Glutamatergic neuron (in vitro differentiated cells): ENCODE data around the gene ILDR1. TPM values are rescaled to one million over a fixed set of nuclear protein-coding genes. Genes with fewer than 3 reads are reported as not detected.
"Not testable (repeated sequence)": the region's sequence is repeated elsewhere in the genome, so short reads cannot be mapped to it uniquely, and the experiment has no call there.

ENCODE experiments used
- DNase-seq: peaks from one replicate; pipeline ENCODE4 v3.0.0; 2022
- H3K27ac Mint-ChIP-seq: one replicate; pipeline ENCODE4 v1.8.0; 2020; ENCODE audit warnings: mild to moderate bottlenecking, mixed read lengths, inconsistent platforms; ENCODE audit not compliant: unreplicated experiment
- H3K27me3 Mint-ChIP-seq: one replicate; pipeline ENCODE4 v1.8.0; 2020; ENCODE audit warnings: mild to moderate bottlenecking, moderate library complexity, mixed read lengths, inconsistent platforms; ENCODE audit not compliant: unreplicated experiment
- H3K36me3 Mint-ChIP-seq: one replicate; pipeline ENCODE4 v1.8.0; 2020; ENCODE audit warnings: mild to moderate bottlenecking, mixed read lengths, inconsistent platforms; ENCODE audit not compliant: unreplicated experiment
- H3K4me1 Mint-ChIP-seq: one replicate; pipeline ENCODE4 v1.8.0; 2020; ENCODE audit warnings: mild to moderate bottlenecking, low read depth, mixed read lengths, inconsistent platforms; ENCODE audit not compliant: unreplicated experiment
- H3K4me3 Mint-ChIP-seq: one replicate; pipeline ENCODE4 v1.8.0; 2020; ENCODE audit warnings: mild to moderate bottlenecking, mixed read lengths, inconsistent platforms; ENCODE audit not compliant: unreplicated experiment
- H3K9me3 Mint-ChIP-seq: one replicate; pipeline ENCODE4 v1.8.0; 2020; ENCODE audit warnings: mild to moderate bottlenecking, moderate library complexity, mixed read lengths, inconsistent platforms; ENCODE audit not compliant: unreplicated experiment
- total RNA-seq: library from RNA; stranded (reverse); fragmentation: NEBNext Ultra II Directional; extraction: Animal tissue kit (Norgen Biotek cat#: 25700); gene quantifications from one replicate; pipeline ENCODE4 v1.2.1, GENCODE V29; 2021; ENCODE audit not compliant: unreplicated experiment
- TF ChIP-seq, protein P1 (sequence below): fragments of 200-600 bp; sonication (generic); IDR thresholded peaks from one replicate; pipeline ENCODE4 v1.5.0; 2021; ENCODE audit not compliant: partially characterized antibody, unreplicated experiment

ILDR1 gene
- total RNA-seq, 1 donor from 2014 or later: not detected

DNA sequence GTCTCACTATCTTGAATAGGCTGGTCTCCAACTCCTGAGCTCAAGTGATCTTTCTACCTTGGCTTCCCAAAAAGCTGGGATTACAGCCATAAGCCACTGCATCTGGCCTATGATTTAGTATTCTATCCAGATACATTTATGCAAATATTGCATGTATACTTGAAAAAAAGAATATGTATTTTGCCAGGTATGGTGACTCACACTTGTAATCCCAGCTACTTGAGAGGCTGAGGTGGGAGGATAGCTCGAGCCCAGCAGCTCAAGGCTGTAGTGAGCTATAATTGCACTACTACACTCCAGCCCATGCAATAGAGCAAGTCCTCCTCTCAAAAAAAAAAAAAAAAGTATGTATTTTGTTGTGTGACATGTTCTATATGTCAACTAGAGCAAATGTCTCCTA lies 73.4 kb downstream of the ILDR1 start:
- Mint-ChIP-seq H3K4me3 (no peak overlapping the region), H3K27ac (no peak overlapping the region), H3K27me3 (no peaks in the 10 kb centered on the region), H3K4me1 (no peaks in the 10 kb centered on the region), H3K9me3 (no peaks in the 10 kb centered on the region), H3K36me3 (no peaks in the 10 kb centered on the region)
- DNase-seq: no peak
- TF ChIP-seq, protein P1, sequence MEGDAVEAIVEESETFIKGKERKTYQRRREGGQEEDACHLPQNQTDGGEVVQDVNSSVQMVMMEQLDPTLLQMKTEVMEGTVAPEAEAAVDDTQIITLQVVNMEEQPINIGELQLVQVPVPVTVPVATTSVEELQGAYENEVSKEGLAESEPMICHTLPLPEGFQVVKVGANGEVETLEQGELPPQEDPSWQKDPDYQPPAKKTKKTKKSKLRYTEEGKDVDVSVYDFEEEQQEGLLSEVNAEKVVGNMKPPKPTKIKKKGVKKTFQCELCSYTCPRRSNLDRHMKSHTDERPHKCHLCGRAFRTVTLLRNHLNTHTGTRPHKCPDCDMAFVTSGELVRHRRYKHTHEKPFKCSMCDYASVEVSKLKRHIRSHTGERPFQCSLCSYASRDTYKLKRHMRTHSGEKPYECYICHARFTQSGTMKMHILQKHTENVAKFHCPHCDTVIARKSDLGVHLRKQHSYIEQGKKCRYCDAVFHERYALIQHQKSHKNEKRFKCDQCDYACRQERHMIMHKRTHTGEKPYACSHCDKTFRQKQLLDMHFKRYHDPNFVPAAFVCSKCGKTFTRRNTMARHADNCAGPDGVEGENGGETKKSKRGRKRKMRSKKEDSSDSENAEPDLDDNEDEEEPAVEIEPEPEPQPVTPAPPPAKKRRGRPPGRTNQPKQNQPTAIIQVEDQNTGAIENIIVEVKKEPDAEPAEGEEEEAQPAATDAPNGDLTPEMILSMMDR: no peak

- no peaks in the 10 kb centered on the region for H3K4me1 Mint-ChIP-seq
- DNase-seq: no peak
- no peaks in the 10 kb centered on the region for H3K27me3 Mint-ChIP-seq
- TF ChIP-seq, protein P1: no peak
- H3K9me3 Mint-ChIP-seq: no peaks in the 10 kb centered on the region
- H3K4me3 Mint-ChIP-seq: no peak overlapping the region
- no peaks in the 10 kb centered on the region for H3K36me3 Mint-ChIP-seq
- H3K27ac Mint-ChIP-seq: no peak overlapping the region
These were observed 78.6 kb downstream of the ILDR1 start for GRCh38 chr3:121943431-121943830.

DNA sequence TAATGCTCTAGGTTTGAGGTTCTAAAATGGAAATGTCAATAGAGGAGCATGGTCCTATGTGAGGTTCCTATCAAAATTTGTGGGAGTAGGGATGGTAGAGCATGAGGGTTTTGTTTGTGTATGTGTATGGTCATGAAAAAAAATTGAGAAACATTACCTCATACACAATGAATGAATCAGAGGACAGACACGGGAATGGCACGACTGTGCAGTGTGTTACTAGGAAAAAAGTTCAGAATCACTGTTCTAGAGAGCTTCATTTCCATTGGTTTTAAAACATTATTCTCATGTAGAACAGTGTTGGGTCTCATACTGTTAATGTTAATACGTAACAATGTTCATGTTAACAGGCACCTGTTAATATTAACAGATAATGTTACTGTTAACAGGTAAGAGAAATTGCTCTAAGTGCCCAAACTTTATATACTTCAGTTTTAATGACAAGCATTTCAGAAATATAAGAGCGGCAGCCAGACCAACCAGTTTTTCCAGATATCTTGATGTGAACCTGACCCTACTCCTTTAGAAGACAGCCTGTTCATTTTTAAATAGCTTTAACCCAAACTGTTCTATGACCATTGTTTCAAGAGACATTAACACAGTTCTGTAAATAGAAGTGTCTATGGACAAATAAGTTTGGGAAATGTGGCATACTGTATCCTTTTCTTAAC lies 79.8 kb downstream of the ILDR1 start:
- DNase-seq: no peak
- TF ChIP-seq, protein P1: no peak
- H3K4me3 Mint-ChIP-seq: no peak overlapping the region
- no peaks in the 10 kb centered on the region for H3K9me3 Mint-ChIP-seq
- H3K4me1 Mint-ChIP-seq: no peaks in the 10 kb centered on the region
- no peak overlapping the region for H3K27ac Mint-ChIP-seq
- H3K27me3 Mint-ChIP-seq: no peaks in the 10 kb centered on the region
- no peaks in the 10 kb centered on the region for H3K36me3 Mint-ChIP-seq

- no peaks in the 10 kb centered on the region for H3K9me3 Mint-ChIP-seq
- DNase-seq: no peak
- no peaks in the 10 kb centered on the region for H3K27me3 Mint-ChIP-seq
- no peak overlapping the region for H3K4me3 Mint-ChIP-seq
- H3K4me1 Mint-ChIP-seq: no peaks in the 10 kb centered on the region
- no peak overlapping the region for H3K27ac Mint-ChIP-seq
- TF ChIP-seq, protein P1: no peak
- no peaks in the 10 kb centered on the region for H3K36me3 Mint-ChIP-seq
These were observed 80.5 kb downstream of the ILDR1 start for GRCh38 chr3:121941592-121941991.

GRCh38 chr3:121938141-121938855 lies 83.7 kb downstream of the ILDR1 start:
- not testable (repeated sequence) for H3K4me1 Mint-ChIP-seq, H3K4me3 Mint-ChIP-seq, H3K27ac Mint-ChIP-seq, H3K9me3 Mint-ChIP-seq, DNase-seq, H3K27me3 Mint-ChIP-seq, H3K36me3 Mint-ChIP-seq

Other genes with a start within 250 kb of the ILDR1 start
- 8.5 TPM for gene IQCB1, start 187.2 kb downstream of the ILDR1 start, total RNA-seq
- gene EAF2, start 187.0 kb downstream of the ILDR1 start, total RNA-seq: 1.4 TPM
- gene SLC15A2, start 127.8 kb downstream of the ILDR1 start, total RNA-seq: 0.64 TPM
- not detected for gene CD86, start 33.1 kb upstream of the ILDR1 start, total RNA-seq
- gene CASR, start 161.4 kb upstream of the ILDR1 start, total RNA-seq: not detected